ENCODE results near the gene UTS2. TPM values are rescaled to one million over a fixed set of nuclear protein-coding genes. Genes with fewer than 3 reads are reported as not detected.

UTS2 gene
- total RNA-seq, 1 donor from 2014 or later, result not detected

GRCh38 chr1:7811476-7811875 lies 41.4 kb downstream of the UTS2 start:
- TF ChIP-seq CTCF (conservative IDR thresholded peaks at IDR 0.05), result no peak
- DNase-seq (ENCODE audit: extremely low spot score, unreplicated experiment), result no peak
- H3K9me3 Mint-ChIP-seq, result peaks cover 8% of the 10 kb centered on the region
- H3K27me3 Mint-ChIP-seq, result no peaks in the 10 kb centered on the region
- H3K36me3 Mint-ChIP-seq, result peaks cover 29% of the 10 kb centered on the region
- no peak overlapping the region for H3K4me3 Mint-ChIP-seq
- H3K4me1 Mint-ChIP-seq (ENCODE audit: unreplicated experiment), result no peaks in the 10 kb centered on the region
- no peak overlapping the region for H3K27ac Mint-ChIP-seq

- Mint-ChIP-seq H3K4me3 (no peak overlapping the region), H3K27me3 (no peaks in the 10 kb centered on the region), H3K9me3 (peaks cover 8% of the 10 kb centered on the region), H3K27ac (no peak overlapping the region), H3K36me3 (peaks cover 29% of the 10 kb centered on the region), H3K4me1 (ENCODE audit: unreplicated experiment) (no peaks in the 10 kb centered on the region)
- no peak for TF ChIP-seq CTCF (conservative IDR thresholded peaks at IDR 0.05)
- no peak for DNase-seq (ENCODE audit: extremely low spot score, unreplicated experiment)
Observed at GRCh38 chr1:7810395-7810794, 42.5 kb downstream of the UTS2 start.

GRCh38 chr1:7809742-7810141 lies 43.1 kb downstream of the UTS2 start:
- Mint-ChIP-seq H3K27ac (no peak overlapping the region), H3K9me3 (peaks cover 8% of the 10 kb centered on the region), H3K4me3 (no peak overlapping the region), H3K36me3 (peaks cover 28% of the 10 kb centered on the region), H3K4me1 (ENCODE audit: unreplicated experiment) (no peaks in the 10 kb centered on the region), H3K27me3 (no peaks in the 10 kb centered on the region)
- DNase-seq (ENCODE audit: extremely low spot score, unreplicated experiment), result no peak
- no peak for TF ChIP-seq CTCF (conservative IDR thresholded peaks at IDR 0.05)

GRCh38 chr1:7808253-7808844 lies 44.5 kb downstream of the UTS2 start:
- H3K27ac Mint-ChIP-seq, result no peak overlapping the region
- H3K9me3 Mint-ChIP-seq, result no peaks in the 10 kb centered on the region
- no peak for DNase-seq (ENCODE audit: extremely low spot score, unreplicated experiment)
- no peak overlapping the region for H3K4me3 Mint-ChIP-seq
- peaks cover 18% of the 10 kb centered on the region for H3K36me3 Mint-ChIP-seq
- peak; percentile 78 for TF ChIP-seq CTCF (conservative IDR thresholded peaks at IDR 0.05)
- H3K27me3 Mint-ChIP-seq, result no peaks in the 10 kb centered on the region
- no peaks in the 10 kb centered on the region for H3K4me1 Mint-ChIP-seq (ENCODE audit: unreplicated experiment)

- Mint-ChIP-seq H3K4me3 (no peak overlapping the region), H3K9me3 (no peaks in the 10 kb centered on the region), H3K36me3 (peaks cover 4% of the 10 kb centered on the region), H3K27me3 (no peaks in the 10 kb centered on the region), H3K4me1 (ENCODE audit: unreplicated experiment) (no peaks in the 10 kb centered on the region), H3K27ac (no peak overlapping the region)
- TF ChIP-seq CTCF (conservative IDR thresholded peaks at IDR 0.05), result no peak
- no peak for DNase-seq (ENCODE audit: extremely low spot score, unreplicated experiment)
Observed at GRCh38 chr1:7805460-7805859, 47.4 kb downstream of the UTS2 start.

Other genes starting within 250 kb of the UTS2 start
- 82.4 and 94.8 TPM in 2 replicates for gene VAMP3, start 81.8 kb downstream of the UTS2 start, total RNA-seq (ENCODE audit: low replicate concordance)
- 4.5 and 7.1 TPM in 2 replicates for gene PER3, start 68.8 kb downstream of the UTS2 start, total RNA-seq (ENCODE audit: low replicate concordance)
- 0.39 and 3.8 TPM in 2 replicates for gene TNFRSF9, start 87.8 kb upstream of the UTS2 start, total RNA-seq (ENCODE audit: low replicate concordance)
- 206 and 279 TPM in 2 replicates for gene PARK7, start 108.6 kb upstream of the UTS2 start, total RNA-seq (ENCODE audit: low replicate concordance)
- 83.3 and 104 TPM in 2 replicates for gene ERRFI1, start 173.2 kb upstream of the UTS2 start, total RNA-seq (ENCODE audit: low replicate concordance)

Measured in type B pancreatic cell (in vitro differentiated cells).